GM21381 (cell line): ENCODE results near the gene ALG14.
"Not testable (repeated sequence)": the region's sequence is repeated elsewhere in the genome, so short reads cannot be mapped to it uniquely, and the experiment has no call there.

Source experiments
- ATAC-seq: cut with Tn5 transposase; IDR thresholded peaks from one replicate; pipeline ENCODE4 v1.9.1; 2021; ENCODE audit warnings: mild to moderate bottlenecking, moderate library complexity; ENCODE audit not compliant: unreplicated experiment

Gene ALG14

DNA sequence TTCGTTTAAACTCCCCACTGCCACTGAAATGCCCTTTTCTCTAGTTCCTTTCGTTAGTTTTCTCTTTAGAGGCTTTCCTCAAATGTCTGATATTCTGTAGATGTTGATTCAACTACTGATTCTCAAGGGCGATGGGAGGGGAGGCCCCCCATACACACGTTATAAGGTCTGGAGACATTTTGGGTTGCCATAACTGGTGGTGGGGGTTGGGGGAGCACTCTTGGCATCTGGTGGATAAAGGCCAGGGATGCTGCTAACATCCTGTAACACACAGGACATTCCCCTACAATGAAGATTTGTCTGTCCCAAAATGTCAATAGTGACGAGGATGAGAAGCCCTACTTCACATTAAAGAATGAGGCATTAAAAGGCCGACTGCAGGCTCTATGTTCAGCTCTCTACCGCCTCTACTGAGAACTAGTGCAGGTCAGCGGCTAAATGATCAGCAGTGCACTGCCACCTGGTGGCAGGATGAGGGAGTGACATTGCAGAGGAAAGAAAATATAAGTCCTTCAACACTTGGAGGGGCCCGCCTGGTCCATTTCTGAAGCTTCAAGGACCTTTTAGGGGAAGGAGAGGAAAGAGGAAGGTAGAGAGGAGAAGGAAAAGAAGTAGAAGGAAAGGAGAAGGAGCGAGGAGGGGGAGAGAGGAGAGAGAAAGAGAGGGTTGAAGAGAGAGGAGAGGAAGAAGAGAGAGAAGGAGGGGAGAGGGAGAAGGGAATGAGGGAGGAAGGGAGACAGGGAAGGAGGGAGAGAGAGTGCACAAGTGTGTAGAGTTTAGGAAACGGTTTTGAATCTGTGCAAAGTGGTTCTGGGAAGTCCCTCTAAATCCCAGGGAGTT, 29.4 kb downstream of the ALG14 start:
- peak; percentile 95 for ATAC-seq

- ATAC-seq, result no peak
Measured at GRCh38 chr1:95042286-95042685, 30.5 kb downstream of the ALG14 start.

- ATAC-seq, result no peak
Measured at GRCh38 chr1:95041491-95042165, 31.1 kb downstream of the ALG14 start.

DNA sequence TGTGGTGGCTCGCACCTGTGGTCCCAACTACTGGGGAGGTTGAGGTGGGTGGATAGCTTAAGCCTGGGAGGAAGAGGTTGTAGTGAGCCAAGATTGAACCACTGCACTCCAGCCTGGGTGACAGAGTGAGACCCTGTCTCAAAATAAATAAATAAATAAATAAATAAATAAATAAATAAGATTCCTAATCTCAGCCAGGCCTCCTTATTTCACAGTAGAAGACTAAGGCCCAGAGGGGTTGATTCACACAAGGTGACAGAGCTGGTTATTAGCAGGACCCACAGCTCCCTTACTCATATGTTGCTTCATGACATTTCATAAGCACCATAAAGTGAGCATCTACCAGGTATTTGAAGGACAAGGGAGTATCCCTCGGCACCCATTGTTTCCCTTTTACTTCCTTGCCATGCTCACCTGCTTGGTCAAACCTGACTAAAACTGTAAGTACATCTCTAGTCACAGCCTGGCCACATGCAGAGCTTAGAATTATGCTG, 32.7 kb downstream of the ALG14 start:
- no peak for ATAC-seq

DNA sequence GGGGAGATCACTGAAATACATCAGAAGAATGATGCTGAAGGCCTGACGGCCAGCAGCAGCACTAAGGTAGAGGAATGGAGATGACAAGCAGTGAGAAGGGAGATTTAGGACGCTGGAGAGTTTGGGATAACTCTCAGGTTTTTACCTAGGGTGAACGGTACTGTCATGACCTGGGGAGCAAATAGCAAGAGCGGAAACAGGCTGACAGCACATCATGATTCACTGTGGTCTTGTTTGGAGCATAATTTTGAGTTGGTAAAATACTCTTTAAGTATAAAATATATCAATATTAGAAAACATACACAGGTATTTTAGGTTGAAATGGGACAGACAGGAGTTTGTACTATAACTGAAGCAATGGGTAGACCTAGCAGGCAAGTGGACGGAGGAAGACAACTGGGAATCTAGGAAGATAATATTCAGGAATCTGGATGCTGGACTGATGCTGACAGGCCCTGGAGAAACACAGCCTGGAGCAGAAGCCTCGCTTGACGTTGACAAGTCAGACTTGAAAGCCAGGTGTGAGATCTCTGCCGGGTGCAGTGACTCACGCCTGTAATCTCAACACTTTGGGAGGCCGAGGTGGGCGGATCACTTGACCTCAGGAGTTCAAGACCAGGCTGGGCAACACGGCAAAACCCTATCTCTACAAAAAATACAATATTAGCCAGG, 33.3 kb downstream of the ALG14 start:
- no peak for ATAC-seq

DNA sequence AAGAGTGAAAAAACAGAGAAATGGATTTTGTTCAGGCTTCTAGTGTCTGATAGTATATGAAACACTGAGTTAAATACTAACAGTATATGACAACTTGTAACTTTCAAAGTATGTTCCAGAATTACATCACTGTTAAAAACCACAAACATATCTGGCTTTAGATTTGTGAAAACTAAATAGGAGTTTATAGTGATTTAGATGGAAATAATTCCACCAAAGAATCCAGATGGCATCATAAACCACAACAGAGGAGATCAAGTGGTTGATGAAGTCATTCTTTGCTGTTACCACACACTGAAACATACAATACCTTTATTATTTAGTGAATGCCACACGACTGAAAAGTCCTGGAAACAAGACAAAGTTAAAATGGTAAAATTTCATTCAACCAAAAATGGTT, 37.2 kb downstream of the ALG14 start:
- ATAC-seq, result no peak

DNA sequence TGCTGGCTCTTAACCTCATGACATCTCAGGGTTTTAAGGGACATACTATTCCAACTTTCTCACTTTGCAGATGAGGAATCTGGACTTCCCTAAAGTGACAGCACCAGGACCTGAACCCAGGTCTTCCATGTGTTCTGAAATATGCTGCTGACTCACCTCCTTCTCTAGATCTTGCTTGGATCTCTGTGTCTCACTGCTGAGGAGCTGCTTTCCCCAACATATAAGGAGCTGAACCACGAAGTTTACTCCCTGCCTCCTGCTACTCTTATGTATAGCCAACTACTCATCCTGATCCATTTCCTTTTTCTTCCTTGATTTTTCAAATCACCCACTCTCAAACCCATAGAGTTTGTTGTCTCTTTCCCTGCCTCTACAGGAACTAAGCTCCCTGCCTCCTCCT, 38.2 kb downstream of the ALG14 start:
- no peak for ATAC-seq

- ATAC-seq, result no peak
Measured at GRCh38 chr1:95033843-95034242, 38.9 kb downstream of the ALG14 start.

DNA sequence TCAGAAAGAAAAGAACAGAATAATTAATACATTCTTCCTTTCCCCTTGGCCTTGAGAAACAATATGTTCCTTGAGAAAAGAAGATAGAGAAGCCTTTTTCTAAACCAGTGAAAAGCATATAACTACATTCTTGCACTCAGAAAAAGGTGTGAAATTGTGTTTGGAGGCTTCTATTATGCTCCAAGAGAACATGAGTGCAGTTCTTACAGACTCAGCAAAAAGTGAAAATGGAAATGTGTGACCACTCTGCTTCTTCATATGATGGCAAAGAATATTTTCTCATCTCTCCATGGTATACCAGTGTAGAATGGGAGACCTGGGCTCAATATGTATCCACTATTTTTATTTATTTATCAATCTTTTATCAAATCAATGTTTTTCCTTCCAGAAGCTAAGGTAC, 43.2 kb downstream of the ALG14 start:
- ATAC-seq, result no peak

- no peak for ATAC-seq
Measured at GRCh38 chr1:95028954-95029353, 43.8 kb downstream of the ALG14 start.

- no peak for ATAC-seq
Measured at GRCh38 chr1:95027046-95027445, 45.7 kb downstream of the ALG14 start.

GRCh38 chr1:95023399-95024043, 49.2 kb downstream of the ALG14 start:
- no peak for ATAC-seq

- no peak for ATAC-seq
Measured at GRCh38 chr1:95022644-95022926, 50.2 kb downstream of the ALG14 start.

DNA sequence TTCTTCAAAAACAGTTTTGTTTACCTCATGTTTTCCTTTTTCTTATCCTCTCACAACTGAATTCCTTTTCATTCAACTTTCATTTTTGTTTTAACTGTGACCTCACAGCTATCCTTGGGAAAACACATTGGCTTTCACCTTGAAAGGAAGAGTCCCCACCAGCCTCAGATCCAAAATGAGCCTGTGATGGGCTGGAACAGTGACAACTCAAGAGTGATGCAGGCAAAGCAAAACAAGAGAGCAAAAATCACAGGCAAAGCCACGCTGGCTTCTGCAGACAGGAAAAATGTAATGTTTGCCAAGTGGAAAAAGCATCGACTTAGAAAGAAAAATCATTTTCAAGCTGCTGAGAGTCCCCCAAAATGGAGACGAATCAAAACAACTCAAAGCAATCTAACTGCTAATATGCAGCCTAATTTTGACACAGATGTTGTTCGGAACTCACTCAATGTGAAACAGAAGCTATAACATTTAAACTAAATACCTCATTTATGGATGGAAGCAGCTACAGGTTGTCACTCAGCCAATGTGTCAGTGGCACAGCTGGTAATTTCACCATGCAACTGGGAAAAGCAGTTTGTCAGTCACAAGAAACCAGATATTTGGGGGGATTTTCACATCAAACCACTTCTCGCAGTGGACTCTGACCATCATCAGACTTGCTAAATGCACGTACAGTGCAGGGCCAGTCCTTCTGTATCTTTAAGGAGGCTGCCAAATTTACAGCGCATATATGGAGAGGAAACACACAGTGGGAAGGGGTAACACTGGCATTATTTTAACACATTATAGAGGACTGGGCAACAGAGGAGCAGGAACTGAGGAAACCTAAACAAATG, 50.7 kb downstream of the ALG14 start:
- ATAC-seq, result no peak

DNA sequence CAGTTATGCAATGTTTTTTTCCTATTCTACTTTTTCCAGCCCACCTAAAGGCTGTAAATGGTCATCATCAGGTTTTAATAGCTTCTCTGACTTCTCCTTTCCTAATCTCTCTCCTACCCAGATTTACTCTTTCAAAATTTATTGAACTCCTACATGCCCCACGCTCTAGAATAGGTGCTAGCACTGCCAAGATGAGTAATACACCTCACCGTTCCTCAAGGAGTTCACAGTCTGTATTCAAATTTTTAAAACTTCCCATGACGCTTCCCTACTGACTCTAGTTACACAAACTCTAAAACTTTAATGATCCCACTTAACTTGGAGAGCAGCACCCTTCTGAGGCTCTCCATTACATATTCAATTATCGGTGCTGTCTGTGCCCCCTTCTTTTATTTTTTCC, 51.6 kb downstream of the ALG14 start:
- no peak for ATAC-seq

DNA sequence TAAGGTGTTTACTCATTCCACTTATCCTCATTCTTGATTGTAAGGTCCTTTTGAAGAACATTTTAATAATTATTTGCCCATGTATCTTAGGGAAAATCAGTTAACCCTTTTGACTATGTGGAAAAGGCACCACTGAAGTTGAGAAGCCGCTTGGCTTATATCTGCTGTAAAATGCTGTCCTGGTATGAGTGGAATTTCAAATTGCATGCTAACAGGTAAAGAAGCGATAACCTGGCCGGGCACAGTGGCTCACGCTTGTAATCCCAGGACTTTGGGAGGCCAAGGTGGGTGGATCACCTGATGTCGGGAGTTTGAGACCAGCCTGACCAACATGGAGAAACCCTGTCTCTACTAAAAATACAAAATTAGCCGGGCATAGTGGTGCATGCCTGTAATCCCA, 53.3 kb downstream of the ALG14 start:
- ATAC-seq, result not testable (repeated sequence)

- ATAC-seq, result no peak
Measured at GRCh38 chr1:95018602-95019369, 54.0 kb downstream of the ALG14 start.

DNA sequence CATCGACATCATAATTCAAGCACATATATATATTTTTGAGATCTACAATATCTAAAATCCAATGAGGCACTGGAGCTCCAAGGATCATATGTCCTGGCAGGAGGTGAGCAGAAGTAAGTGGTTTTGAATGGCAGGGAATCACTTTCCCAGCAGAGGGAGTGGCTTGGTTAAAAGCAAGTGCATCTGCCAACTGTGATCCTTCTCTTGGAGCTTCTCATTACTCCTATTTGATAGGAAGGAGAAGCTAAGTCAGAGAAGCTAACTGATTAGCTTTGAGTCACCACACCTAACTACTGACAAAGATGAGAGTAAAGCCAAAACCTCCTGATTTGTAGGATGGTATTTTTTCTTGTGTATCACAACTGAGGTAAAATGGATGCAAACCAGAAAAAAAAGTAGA, 55.0 kb downstream of the ALG14 start:
- no peak for ATAC-seq

DNA sequence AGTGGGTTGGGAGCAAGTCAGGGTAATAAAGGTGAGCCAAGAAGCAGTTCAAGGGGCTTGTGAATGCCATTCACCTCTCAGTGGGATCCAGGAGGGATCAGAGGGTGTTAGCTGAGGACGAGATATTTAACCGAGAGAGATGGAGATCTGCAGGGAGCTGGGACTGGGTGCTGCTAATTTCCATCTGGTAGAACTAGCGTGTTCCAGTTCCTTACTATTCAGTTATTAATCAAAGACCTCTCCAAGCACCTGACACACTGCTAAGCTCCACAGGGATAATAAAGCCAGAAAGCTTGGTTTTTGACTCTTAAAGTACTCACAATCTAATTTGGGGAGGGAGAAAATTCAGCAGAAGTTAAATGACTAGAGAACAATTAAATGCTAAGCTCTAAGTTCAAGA, 57.7 kb downstream of the ALG14 start:
- ATAC-seq, result no peak
